CD4-positive, alpha-beta T cell treated with Interleukin-2 at 100 ng/mL for 4 hours (primary cell): ENCODE measurements around the gene UBN2.

Experiments
- DNase-seq: peaks from one replicate; pipeline ENCODE4 v3.0.0-alpha.2; 2020; ENCODE audit warnings: low spot score

UBN2 gene

GRCh38 chr7:139355320-139355719 lies 124.3 kb downstream of the UBN2 start:
- no peak for DNase-seq
